Epithelial cell of esophagus (primary cell): ENCODE data around the gene ARID5B.

ENCODE experiments used
- DNase-seq: peaks from one replicate; pipeline ENCODE4 v3.0.0; 2010; ENCODE audit warnings: low read depth
- H3K4me3 ChIP-seq: 2 replicates; pipeline ENCODE4 v1.5.1; 2011; ENCODE audit warnings: mild to moderate bottlenecking, low read length, control low read depth
- CTCF ChIP-seq: IDR thresholded peaks from 2 replicates; pipeline ENCODE4 v1.5.1; 2011; ENCODE audit warnings: low read depth, mild to moderate bottlenecking, low read length, control low read depth, inconsistent platforms; ENCODE audit not compliant: insufficient read depth; ENCODE audit errors: missing control alignments

The ARID5B gene

GRCh38 chr10:62112963-62113362 is 211.5 kb downstream of the ARID5B start:
- no peak for DNase-seq
- TF ChIP-seq CTCF, result no peak

DNA sequence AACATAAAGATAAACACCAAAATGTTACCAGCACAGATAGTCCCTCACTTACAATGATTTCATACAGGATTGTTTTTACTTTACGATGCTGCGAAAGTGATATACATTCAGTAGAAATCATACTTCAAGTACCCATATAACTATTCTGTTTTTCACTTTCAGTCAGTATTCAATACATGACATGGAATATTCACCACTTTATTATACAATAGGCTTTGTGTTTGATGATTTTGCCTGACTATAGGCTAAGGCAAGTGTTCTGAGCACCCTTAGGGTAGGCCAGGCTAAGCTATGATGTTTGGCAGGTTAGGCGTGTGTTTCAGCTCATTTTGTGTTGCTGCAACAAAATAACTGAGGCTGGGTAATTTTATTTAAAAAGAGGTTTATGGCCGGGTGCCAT is 212.2 kb downstream of the ARID5B start:
- TF ChIP-seq CTCF, result no peak
- DNase-seq, result peak; percentile 33
- no peak overlapping the region for H3K4me3 ChIP-seq

More at GRCh38 chr10:62112963-62113362, 211.5 kb downstream of the ARID5B start:
- H3K4me3 ChIP-seq, result no peak overlapping the region

- H3K4me3 ChIP-seq, result no peak overlapping the region
- TF ChIP-seq CTCF, result no peak
- no peak for DNase-seq
These were observed 213.8 kb downstream of the ARID5B start for GRCh38 chr10:62115321-62115720.

DNA sequence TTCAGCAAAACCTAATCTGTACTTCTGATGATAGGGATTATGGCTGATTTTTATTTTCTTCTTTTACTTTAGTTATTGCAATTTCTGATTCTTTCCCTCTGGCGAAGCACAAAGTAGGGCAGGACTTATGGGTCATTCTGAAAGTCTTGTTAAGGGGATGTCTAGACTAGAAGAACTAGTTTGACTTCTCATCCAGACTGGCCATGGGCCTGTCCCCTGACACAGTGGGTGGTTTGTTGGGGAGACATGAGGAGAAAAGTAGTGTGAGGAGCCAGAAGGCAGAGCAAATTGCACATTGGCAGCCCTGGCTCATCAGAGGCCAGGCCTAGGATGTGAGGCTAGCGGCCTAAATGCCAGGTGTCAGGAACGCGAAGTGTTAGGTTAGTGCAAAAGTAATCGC is 214.3 kb downstream of the ARID5B start:
- DNase-seq, result no peak
- no peak overlapping the region for H3K4me3 ChIP-seq
- no peak for TF ChIP-seq CTCF

DNA sequence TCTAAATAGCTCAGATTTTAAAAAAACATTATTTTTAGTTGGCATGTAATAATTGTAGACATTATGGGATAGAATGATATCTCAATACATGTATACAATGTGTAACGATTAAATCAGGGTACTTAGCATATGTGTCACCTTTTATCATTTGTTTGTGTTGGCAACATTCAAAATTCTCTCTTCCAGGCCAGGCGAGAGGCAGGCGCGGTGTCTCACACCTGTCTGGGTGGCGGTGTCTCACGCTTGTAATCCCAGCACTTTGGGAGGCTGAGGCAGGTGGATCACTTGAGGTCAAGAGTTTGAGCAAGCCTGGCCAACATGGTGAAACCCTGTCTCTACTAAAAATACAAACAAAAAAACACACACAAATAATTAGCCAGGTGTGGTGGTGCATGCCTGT is 215.4 kb downstream of the ARID5B start:
- TF ChIP-seq CTCF, result no peak
- peak; percentile 81 for DNase-seq
- H3K4me3 ChIP-seq, result no peak overlapping the region

- no peak for TF ChIP-seq CTCF
- DNase-seq, result no peak
These were observed 219.7 kb downstream of the ARID5B start for GRCh38 chr10:62121187-62121530.

DNA sequence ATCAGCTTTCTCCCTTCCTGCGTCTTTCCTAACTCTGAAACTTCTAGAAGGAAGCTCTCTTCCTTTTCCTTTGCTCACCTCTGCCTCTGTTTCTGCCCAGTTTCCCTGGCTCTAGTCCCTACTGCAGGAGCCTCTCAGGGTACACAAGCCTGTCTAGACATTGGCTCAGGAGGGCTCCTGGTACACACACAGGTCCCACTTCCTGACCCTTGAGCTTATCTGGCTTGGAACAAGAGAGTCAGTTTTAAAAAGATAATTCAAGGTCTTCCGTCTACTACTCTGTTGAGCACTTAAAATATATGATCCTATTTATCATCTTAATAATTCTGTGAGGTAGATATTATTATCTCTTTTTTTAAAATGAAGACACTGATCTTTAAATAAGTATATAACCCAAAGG is 226.5 kb downstream of the ARID5B start:
- TF ChIP-seq CTCF, result no peak
- no peak for DNase-seq

More at GRCh38 chr10:62121187-62121530, 219.7 kb downstream of the ARID5B start:
- no peak overlapping the region for H3K4me3 ChIP-seq

More for the DNA sequence above, 226.5 kb downstream of the ARID5B start:
- H3K4me3 ChIP-seq, result no peak overlapping the region
